ENCODE results near the gene SDSL.

The SDSL gene

DNA sequence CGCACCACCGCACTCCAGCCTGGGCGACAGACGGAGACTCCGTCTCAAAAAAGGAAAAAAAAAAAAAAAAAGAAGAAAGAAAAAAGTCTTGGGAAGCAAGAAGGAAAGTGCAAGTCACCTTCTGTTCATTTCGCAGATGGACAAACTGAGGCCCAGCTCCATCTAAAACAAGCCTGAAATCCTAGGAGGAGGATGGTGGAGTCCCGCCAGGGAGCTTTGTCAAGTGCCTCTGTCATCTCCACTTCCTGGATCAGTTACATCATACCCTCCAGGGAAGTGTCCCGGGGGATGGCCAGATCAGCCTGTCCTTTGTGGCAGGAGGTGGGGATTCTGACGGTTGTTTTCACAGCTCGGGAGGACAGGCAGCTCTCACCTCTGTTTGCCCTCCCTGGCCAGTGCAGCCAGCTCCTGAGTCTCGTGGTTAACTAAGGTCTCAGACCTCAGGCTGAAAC, 8.7 kb upstream of the SDSL start (continued):
- TF ChIP-seq BACH2 (CRISPR knock-in tag; IDR thresholded peaks at IDR 0.05; ENCODE audit: borderline replicate concordance) (no peak), ZFP30 (CRISPR knock-in tag; IDR thresholded peaks at IDR 0.05) (no peak)

DNA sequence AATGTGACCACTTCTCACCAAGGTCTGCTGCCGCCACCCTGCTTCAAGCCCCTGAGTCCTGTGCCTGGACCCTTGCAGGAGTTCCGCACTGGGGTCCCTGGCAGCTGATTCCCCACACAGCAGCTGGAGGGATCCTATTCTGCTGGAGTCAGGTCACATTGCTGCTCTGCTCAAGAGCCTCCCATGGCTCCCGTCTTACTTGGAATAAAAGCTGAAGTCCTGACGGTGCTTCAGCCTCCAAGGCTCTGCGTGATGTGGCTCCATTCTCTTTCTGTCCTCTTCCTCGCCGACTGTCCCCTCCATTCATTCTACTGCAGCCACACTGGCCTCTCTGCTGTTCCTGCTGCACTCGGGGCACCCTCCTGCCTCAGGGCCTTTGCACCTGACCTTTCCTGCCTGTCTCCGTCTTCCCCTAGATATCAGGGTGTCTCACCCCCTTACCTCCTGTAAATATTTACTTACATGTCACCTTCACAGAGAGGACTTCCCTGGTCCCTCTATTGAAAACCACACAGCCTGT, 7.6 kb upstream of the SDSL start:
- ATAC-seq, result no peak
- TF ChIP-seq TSHZ2 (CRISPR knock-in tag; IDR thresholded peaks at IDR 0.05) (no peak), PPARA (CRISPR knock-in tag; IDR thresholded peaks at IDR 0.05; ENCODE audit: borderline replicate concordance) (no peak), ESRRG (CRISPR knock-in tag; IDR thresholded peaks at IDR 0.05) (no peak), OSR1 (CRISPR knock-in tag; IDR thresholded peaks at IDR 0.05) (no peak), ZNF8 (CRISPR knock-in tag; IDR thresholded peaks at IDR 0.05) (no peak), CSDC2 (CRISPR knock-in tag; IDR thresholded peaks at IDR 0.05) (no peak), GLIS3 (CRISPR knock-in tag; IDR thresholded peaks at IDR 0.05) (no peak), TOX (CRISPR knock-in tag; IDR thresholded peaks at IDR 0.05; ENCODE audit: borderline replicate concordance) (no peak), TCF4 (CRISPR knock-in tag; IDR thresholded peaks at IDR 0.05; ENCODE audit: borderline replicate concordance) (no peak), ZNF70 (CRISPR knock-in tag; IDR thresholded peaks at IDR 0.05) (no peak), RARB (CRISPR knock-in tag; IDR thresholded peaks at IDR 0.05) (no peak)
- TF ChIP-seq, protein P1, sequence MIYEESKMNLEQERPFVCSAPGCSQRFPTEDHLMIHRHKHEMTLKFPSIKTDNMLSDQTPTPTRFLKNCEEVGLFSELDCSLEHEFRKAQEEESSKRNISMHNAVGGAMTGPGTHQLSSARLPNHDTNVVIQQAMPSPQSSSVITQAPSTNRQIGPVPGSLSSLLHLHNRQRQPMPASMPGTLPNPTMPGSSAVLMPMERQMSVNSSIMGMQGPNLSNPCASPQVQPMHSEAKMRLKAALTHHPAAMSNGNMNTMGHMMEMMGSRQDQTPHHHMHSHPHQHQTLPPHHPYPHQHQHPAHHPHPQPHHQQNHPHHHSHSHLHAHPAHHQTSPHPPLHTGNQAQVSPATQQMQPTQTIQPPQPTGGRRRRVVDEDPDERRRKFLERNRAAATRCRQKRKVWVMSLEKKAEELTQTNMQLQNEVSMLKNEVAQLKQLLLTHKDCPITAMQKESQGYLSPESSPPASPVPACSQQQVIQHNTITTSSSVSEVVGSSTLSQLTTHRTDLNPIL (CRISPR knock-in tag; IDR thresholded peaks at IDR 0.05; ENCODE audit: low read depth), result no peak

- peak; percentile 79 for ATAC-seq
- TF ChIP-seq, protein P1 (CRISPR knock-in tag; IDR thresholded peaks at IDR 0.05; ENCODE audit: low read depth), result no peak
- no peak for TF ChIP-seq ARNTL (CRISPR knock-in tag; IDR thresholded peaks at IDR 0.05; ENCODE audit: borderline replicate concordance, low read depth)
- TF ChIP-seq RARB (CRISPR knock-in tag; IDR thresholded peaks at IDR 0.05), result no peak
- no peak for TF ChIP-seq BACH2 (CRISPR knock-in tag; IDR thresholded peaks at IDR 0.05; ENCODE audit: borderline replicate concordance)
- TF ChIP-seq, protein P2, sequence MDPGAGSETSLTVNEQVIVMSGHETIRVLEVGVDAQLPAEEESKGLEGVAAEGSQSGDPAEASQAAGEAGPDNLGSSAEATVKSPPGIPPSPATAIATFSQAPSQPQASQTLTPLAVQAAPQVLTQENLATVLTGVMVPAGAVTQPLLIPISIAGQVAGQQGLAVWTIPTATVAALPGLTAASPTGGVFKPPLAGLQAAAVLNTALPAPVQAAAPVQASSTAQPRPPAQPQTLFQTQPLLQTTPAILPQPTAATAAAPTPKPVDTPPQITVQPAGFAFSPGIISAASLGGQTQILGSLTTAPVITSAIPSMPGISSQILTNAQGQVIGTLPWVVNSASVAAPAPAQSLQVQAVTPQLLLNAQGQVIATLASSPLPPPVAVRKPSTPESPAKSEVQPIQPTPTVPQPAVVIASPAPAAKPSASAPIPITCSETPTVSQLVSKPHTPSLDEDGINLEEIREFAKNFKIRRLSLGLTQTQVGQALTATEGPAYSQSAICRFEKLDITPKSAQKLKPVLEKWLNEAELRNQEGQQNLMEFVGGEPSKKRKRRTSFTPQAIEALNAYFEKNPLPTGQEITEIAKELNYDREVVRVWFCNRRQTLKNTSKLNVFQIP (CRISPR knock-in tag; IDR thresholded peaks at IDR 0.05; ENCODE audit: borderline replicate concordance, low read depth), result no peak
- no peak for TF ChIP-seq ZNF8 (CRISPR knock-in tag; IDR thresholded peaks at IDR 0.05)
Measured at GRCh38 chr12:113416091-113416754, 6.0 kb upstream of the SDSL start.

- no peak for TF ChIP-seq TOX (CRISPR knock-in tag; IDR thresholded peaks at IDR 0.05; ENCODE audit: borderline replicate concordance)
- TF ChIP-seq, protein P1 (CRISPR knock-in tag; IDR thresholded peaks at IDR 0.05; ENCODE audit: low read depth), result no peak
- ATAC-seq, result no peak
Measured at GRCh38 chr12:113418213-113418879, 3.8 kb upstream of the SDSL start.
